IMR-90 (cell line): Measurements from ENCODE around the gene SLC26A8. TPM values are rescaled to one million over a fixed set of nuclear protein-coding genes. Genes with fewer than 3 reads are reported as not detected.

Experiments used
- ATAC-seq: fragments of 200-7000 bp; cut with Tn5 transposase; 2 replicates; pipeline ENCODE4 v1.9.1; 2020; ENCODE audit warnings: low read depth, mild to moderate bottlenecking, moderate library complexity
- BruUV-seq: library from RNA; stranded (reverse); fragments of 400-500 nt; replicated peaks from 2 replicates; lab custom pipeline; 2021; lab: Mats Ljungman, UMichigan
- CTCF ChIA-PET: fragments of 300-600 bp; formaldehyde crosslinking; extraction: SDS; loops from one replicate; lab custom pipeline; 2021; ENCODE audit warnings: antibody characterized with exemption; lab: Yijun Ruan, JAX
- POLR2A ChIA-PET: fragments of 300-600 bp; sonication (Branson Sonifier 250); formaldehyde crosslinking; loops from one replicate; lab custom pipeline; 2022; ENCODE audit warnings: antibody characterized with exemption; ENCODE audit not compliant: unreplicated experiment; lab: Charles Lee
- DNase-seq: peaks from one replicate; pipeline ENCODE4 v3.0.0; 2013
- H2AFZ ChIP-seq: replicated peaks from 2 replicates; pipeline ENCODE3; 2013; ENCODE audit warnings: low read length, mild to moderate bottlenecking; ENCODE audit not compliant: poor library complexity
- H2AK5ac ChIP-seq: 2 replicates; pipeline ENCODE4 v1.6.1; 2013; ENCODE audit warnings: low read depth, low read length, inconsistent platforms
- H2AK9ac ChIP-seq: replicated peaks from 2 replicates; pipeline ENCODE3; 2013; ENCODE audit warnings: mild to moderate bottlenecking, low read depth, low read length, moderate library complexity; ENCODE audit not compliant: poor library complexity
- H2BK120ac ChIP-seq: 2 replicates; pipeline ENCODE4 v1.6.1; 2013; ENCODE audit warnings: low read depth, low read length, inconsistent platforms
- H2BK15ac ChIP-seq: 3 replicates; pipeline ENCODE4 v1.6.1; 2013; ENCODE audit warnings: low read depth, low read length, inconsistent platforms
- H2BK20ac ChIP-seq: 2 replicates; pipeline ENCODE4 v1.6.1; 2013; ENCODE audit warnings: low read depth, mild to moderate bottlenecking, inconsistent platforms, low read length, moderate library complexity
- H2BK5ac ChIP-seq: 2 replicates; pipeline ENCODE4 v1.6.1; 2013; ENCODE audit warnings: mild to moderate bottlenecking, low read depth, low read length, inconsistent platforms; ENCODE audit not compliant: poor library complexity, severe bottlenecking
- H3K14ac ChIP-seq: replicated peaks from 2 replicates; pipeline ENCODE4 v1.6.1; 2013; ENCODE audit warnings: low read depth, low read length, inconsistent platforms
- H3K18ac ChIP-seq: 2 replicates; pipeline ENCODE4 v1.6.1; 2013; ENCODE audit warnings: low read depth, low read length, control low read depth
- H3K23ac ChIP-seq: 2 replicates; pipeline ENCODE4 v1.6.1; 2013; ENCODE audit warnings: low read depth, low read length, inconsistent platforms
- H3K27ac ChIP-seq: 2 replicates; pipeline ENCODE4 v1.5.1; 2013; ENCODE audit warnings: mild to moderate bottlenecking, control low read depth, low read length; ENCODE audit not compliant: insufficient read depth
- H3K27me3 ChIP-seq: 2 replicates; pipeline ENCODE4 v1.6.1; 2013; ENCODE audit warnings: low read length; ENCODE audit not compliant: control insufficient read depth, insufficient read depth
- H3K36me3 ChIP-seq: 2 replicates; pipeline ENCODE4 v1.6.1; 2013; ENCODE audit warnings: low read length, mixed read lengths; ENCODE audit not compliant: control insufficient read depth, insufficient read depth
- H3K4ac ChIP-seq: 2 replicates; pipeline ENCODE4 v1.6.1; 2013; ENCODE audit warnings: low read depth, low read length, inconsistent platforms
- H3K4me1 ChIP-seq: 2 replicates; pipeline ENCODE4 v1.6.1; 2013; ENCODE audit warnings: low read length, mixed read lengths; ENCODE audit not compliant: control insufficient read depth, insufficient read depth
- H3K4me2 ChIP-seq: 2 replicates; pipeline ENCODE4 v1.6.1; 2013; ENCODE audit warnings: low read depth, mild to moderate bottlenecking, control low read depth, low read length, moderate library complexity
- H3K4me3 ChIP-seq: 2 replicates; pipeline ENCODE4 v1.5.1; 2013; ENCODE audit warnings: low read depth, mild to moderate bottlenecking, control low read depth, low read length, moderate library complexity; ENCODE audit not compliant: insufficient read depth
- H3K56ac ChIP-seq: 2 replicates; pipeline ENCODE4 v1.6.1; 2013; ENCODE audit warnings: low read length, inconsistent platforms; ENCODE audit not compliant: insufficient read depth; ENCODE audit errors: extremely low read depth
- H3K79me1 ChIP-seq, 2 experiments: 2 replicates each; pipeline ENCODE4 v1.6.1; 2013; ENCODE audit warnings: low read length in 2 of 2, inconsistent platforms in 1 of 2, low read depth in 1 of 2
- H3K9ac ChIP-seq: 2 replicates; pipeline ENCODE4 v1.6.1; 2013; ENCODE audit warnings: low read depth, low read length, control low read depth
- H3K9me1 ChIP-seq: 2 replicates; pipeline ENCODE4 v1.6.1; 2013; ENCODE audit warnings: low read length, inconsistent platforms; ENCODE audit not compliant: insufficient read depth
- H3K9me3 ChIP-seq: 2 replicates; pipeline ENCODE4 v1.6.1; 2013; ENCODE audit warnings: low read length; ENCODE audit not compliant: control insufficient read depth, insufficient read depth
- H4K20me1 ChIP-seq: 2 replicates; pipeline ENCODE4 v1.6.1; 2013; ENCODE audit warnings: low read length, inconsistent platforms; ENCODE audit not compliant: insufficient read depth
- H4K5ac ChIP-seq: 2 replicates; pipeline ENCODE4 v1.6.1; 2013; ENCODE audit warnings: mild to moderate bottlenecking, low read depth, low read length, control low read depth
- H4K8ac ChIP-seq, 2 experiments: 2 replicates each; pipeline ENCODE4 v1.6.1; 2013; ENCODE audit warnings: low read depth in 2 of 2, low read length in 2 of 2, control low read depth in 1 of 2, inconsistent platforms in 1 of 2
- H4K91ac ChIP-seq: 2 replicates; pipeline ENCODE4 v1.6.1; 2013; ENCODE audit warnings: low read depth, low read length, inconsistent platforms; ENCODE audit not compliant: insufficient read depth
- BHLHE40 ChIP-seq: fragments of 150-350 bp; IDR thresholded peaks from 2 replicates; pipeline ENCODE4 v1.6.1; 2016; ENCODE audit warnings: mild to moderate bottlenecking, low read depth, low read length
- CEBPB ChIP-seq: IDR thresholded peaks from 2 replicates; pipeline ENCODE4 v1.6.1; 2012; ENCODE audit warnings: low read depth, low read length, improper control_type of control experiment
- CHD1 ChIP-seq: IDR thresholded peaks from 2 replicates; pipeline ENCODE4 v1.6.1; 2012; ENCODE audit warnings: low read depth, low read length, improper control_type of control experiment
- FOS ChIP-seq: fragments of 150-350 bp; IDR thresholded peaks from 2 replicates; pipeline ENCODE4 v1.6.1; 2016; ENCODE audit warnings: low read depth, low read length
- MAFK ChIP-seq: IDR thresholded peaks from 2 replicates; pipeline ENCODE4 v1.6.1; 2012; ENCODE audit warnings: low read depth, low read length, improper control_type of control experiment
- MAZ ChIP-seq: IDR thresholded peaks from 2 replicates; pipeline ENCODE4 v1.6.1; 2012; ENCODE audit warnings: low read depth, mild to moderate bottlenecking, low read length, improper control_type of control experiment, moderate library complexity, borderline replicate concordance
- MXI1 ChIP-seq: IDR thresholded peaks from 2 replicates; pipeline ENCODE4 v1.6.1; 2012; ENCODE audit warnings: low read depth, mild to moderate bottlenecking, low read length, moderate library complexity, borderline replicate concordance
- NFE2L2 ChIP-seq: fragments of 150-350 bp; IDR thresholded peaks from 2 replicates; pipeline ENCODE4 v1.6.1; 2016; ENCODE audit warnings: low read depth, mild to moderate bottlenecking, low read length
- POLR2A ChIP-seq: IDR thresholded peaks from 2 replicates; pipeline ENCODE4 v1.6.1; 2012; ENCODE audit warnings: mild to moderate bottlenecking, low read depth, low read length
- RCOR1 ChIP-seq: IDR thresholded peaks from 2 replicates; pipeline ENCODE4 v1.6.1; 2012; ENCODE audit warnings: mild to moderate bottlenecking, low read length, improper control_type of control experiment; ENCODE audit not compliant: insufficient replicate concordance
- RFX5 ChIP-seq: IDR thresholded peaks from 2 replicates; pipeline ENCODE4 v1.8.0; 2012; ENCODE audit warnings: low read depth, mild to moderate bottlenecking, low read length, moderate library complexity
- SMC3 ChIP-seq: fragments of 150-350 bp; IDR thresholded peaks from 2 replicates; pipeline ENCODE4 v1.6.1; 2016; ENCODE audit warnings: low read depth, mild to moderate bottlenecking, antibody characterized with exemption, low read length, moderate library complexity
- USF2 ChIP-seq: fragments of 150-350 bp; IDR thresholded peaks from 2 replicates; pipeline ENCODE4 v1.6.1; 2017; ENCODE audit warnings: mild to moderate bottlenecking, antibody characterized with exemption, low read length, low read depth
- WGBS, 2 experiments: methylation state at CpG; one replicate each; pipeline versions ENCODE4 v1.1.5 to v1.1.7; 2013; ENCODE audit warnings: missing lambda C conversion rate in 2 of 2; ENCODE audit not compliant: insufficient read length in 1 of 2; ENCODE audit errors: extremely low coverage in 2 of 2; 5-methylcytosine and 5-hydroxymethylcytosine counted together
- dilution Hi-C: fragments of 300-500 bp; cut with HindIII; formaldehyde crosslinking; loops from one replicate; pipeline ENCODE4 v1.14.3; 2018; ENCODE audit warnings: low sequenced_read_pairs; ENCODE audit not compliant: unreplicated experiment
- in situ Hi-C: fragments of 300-500 bp; cut with MboI; formaldehyde crosslinking; loops from 3 replicates; pipeline ENCODE4 v1.14.3; 2019; ENCODE audit warnings: low sequenced_read_pairs, inconsistent platforms, mixed read lengths
- intact Hi-C: fragments of 100-400 bp; cut with micrococcal nuclease; formaldehyde crosslinking; loops from 2 replicates; pipeline ENCODE4 v1.10.0; 2022
- polyA plus RNA-seq, 3 experiments: library from polyadenylated mRNA; depleted of rRNA; stranded (reverse); fragments of >200 nt; gene quantifications; 2 replicates each; pipeline ENCODE4 v1.2.3, GENCODE V29; 2012; ENCODE audit warnings: low replicate concordance in 1 of 3
- total RNA-seq: library from RNA; depleted of rRNA; stranded (reverse); fragments of >200 nt; gene quantifications from 2 replicates; pipeline ENCODE4 v1.2.3, GENCODE V29; 2012
- TF ChIP-seq, protein P1 (sequence below): conservative IDR thresholded peaks from 2 replicates; pipeline ENCODE4 v1.5.1; 2012; ENCODE audit warnings: mild to moderate bottlenecking, low read depth, low read length, improper control_type of control experiment
- TF ChIP-seq, protein P2 (sequence below): fragments of 150-350 bp; IDR thresholded peaks from 2 replicates; pipeline ENCODE4 v1.6.1; 2016; ENCODE audit warnings: low read depth, mild to moderate bottlenecking, low read length, moderate library complexity, borderline replicate concordance

Gene SLC26A8
- total and polyA plus RNA-seq, 2 of the 4 experiments (the other 2 are of a cell fraction), result 0.07 TPM; not detected in 1

DNA sequence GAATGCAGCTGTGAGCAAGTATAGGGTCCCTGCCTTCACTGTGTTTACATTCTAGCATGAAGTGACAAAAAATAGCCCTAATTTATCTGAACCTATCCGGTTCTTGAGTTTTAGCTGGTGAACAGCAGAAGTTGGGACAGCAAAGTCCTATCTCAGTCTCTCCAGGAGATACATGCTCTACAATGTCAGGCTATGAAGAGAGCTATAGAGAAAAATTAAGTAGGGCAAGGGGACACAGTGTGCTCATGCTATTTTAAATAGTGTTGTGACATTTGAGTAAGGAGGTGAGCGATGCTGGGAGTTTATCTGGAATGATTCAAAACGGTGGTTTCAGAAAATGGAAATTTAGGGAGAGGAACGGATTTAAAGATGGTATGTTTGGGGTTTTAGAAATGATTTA is 124.0 kb downstream of the SLC26A8 start:
- H4K20me1 ChIP-seq, result peaks cover 21% of the 10 kb centered on the region

More for the DNA sequence above, 124.0 kb downstream of the SLC26A8 start:
- H2BK15ac ChIP-seq, result no peak overlapping the region
- H3K4me2 ChIP-seq, result no peak overlapping the region
- H3K9ac ChIP-seq, result no peak overlapping the region
- no peak overlapping the region for H3K4me3 ChIP-seq
- no peak overlapping the region for H4K5ac ChIP-seq
- H2BK5ac ChIP-seq, result no peak overlapping the region
- H3K18ac ChIP-seq, result no peak overlapping the region
- no peak overlapping the region for H2AK9ac ChIP-seq
- intact Hi-C loops, result no loop called here
- 100% methylated on average over 1 of the region's 4 CpGs; no CpG with 5 or more reads in 1 of the 2 experiments for WGBS, 2 experiments
- no peak overlapping the region for H4K8ac ChIP-seq
- in situ Hi-C loops, result no loop called here
- H3K4me1 ChIP-seq, result no peaks in the 10 kb centered on the region
- peaks cover 6% of the 10 kb centered on the region; the same call in 1 of the 2 replicates for H3K36me3 ChIP-seq
- no peaks in the 10 kb centered on the region for H3K27me3 ChIP-seq
- no peak overlapping the region for H3K23ac ChIP-seq
- no peak for TF ChIP-seq MXI1
- no peak for TF ChIP-seq BHLHE40
- no peak for TF ChIP-seq SMC3
- TF ChIP-seq CHD1, result no peak
- no peak for TF ChIP-seq MAFK
- TF ChIP-seq USF2, result no peak
- TF ChIP-seq NFE2L2, result no peak
- TF ChIP-seq MAZ, result no peak
- TF ChIP-seq RCOR1, result no peak
- TF ChIP-seq, protein P1, sequence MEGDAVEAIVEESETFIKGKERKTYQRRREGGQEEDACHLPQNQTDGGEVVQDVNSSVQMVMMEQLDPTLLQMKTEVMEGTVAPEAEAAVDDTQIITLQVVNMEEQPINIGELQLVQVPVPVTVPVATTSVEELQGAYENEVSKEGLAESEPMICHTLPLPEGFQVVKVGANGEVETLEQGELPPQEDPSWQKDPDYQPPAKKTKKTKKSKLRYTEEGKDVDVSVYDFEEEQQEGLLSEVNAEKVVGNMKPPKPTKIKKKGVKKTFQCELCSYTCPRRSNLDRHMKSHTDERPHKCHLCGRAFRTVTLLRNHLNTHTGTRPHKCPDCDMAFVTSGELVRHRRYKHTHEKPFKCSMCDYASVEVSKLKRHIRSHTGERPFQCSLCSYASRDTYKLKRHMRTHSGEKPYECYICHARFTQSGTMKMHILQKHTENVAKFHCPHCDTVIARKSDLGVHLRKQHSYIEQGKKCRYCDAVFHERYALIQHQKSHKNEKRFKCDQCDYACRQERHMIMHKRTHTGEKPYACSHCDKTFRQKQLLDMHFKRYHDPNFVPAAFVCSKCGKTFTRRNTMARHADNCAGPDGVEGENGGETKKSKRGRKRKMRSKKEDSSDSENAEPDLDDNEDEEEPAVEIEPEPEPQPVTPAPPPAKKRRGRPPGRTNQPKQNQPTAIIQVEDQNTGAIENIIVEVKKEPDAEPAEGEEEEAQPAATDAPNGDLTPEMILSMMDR, result no peak
- no peak for TF ChIP-seq POLR2A
- TF ChIP-seq, protein P2, sequence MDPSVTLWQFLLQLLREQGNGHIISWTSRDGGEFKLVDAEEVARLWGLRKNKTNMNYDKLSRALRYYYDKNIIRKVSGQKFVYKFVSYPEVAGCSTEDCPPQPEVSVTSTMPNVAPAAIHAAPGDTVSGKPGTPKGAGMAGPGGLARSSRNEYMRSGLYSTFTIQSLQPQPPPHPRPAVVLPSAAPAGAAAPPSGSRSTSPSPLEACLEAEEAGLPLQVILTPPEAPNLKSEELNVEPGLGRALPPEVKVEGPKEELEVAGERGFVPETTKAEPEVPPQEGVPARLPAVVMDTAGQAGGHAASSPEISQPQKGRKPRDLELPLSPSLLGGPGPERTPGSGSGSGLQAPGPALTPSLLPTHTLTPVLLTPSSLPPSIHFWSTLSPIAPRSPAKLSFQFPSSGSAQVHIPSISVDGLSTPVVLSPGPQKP, result no peak
- no peak for TF ChIP-seq FOS
- TF ChIP-seq CEBPB, result no peak
- TF ChIP-seq RFX5, result no peak
- H2BK120ac ChIP-seq, result no peak overlapping the region
- POLR2A ChIA-PET, result no interaction called here
- H4K91ac ChIP-seq, result no peak overlapping the region
- no peak overlapping the region for H3K56ac ChIP-seq
- H3K14ac ChIP-seq, result no peak overlapping the region
- CTCF ChIA-PET, result no interaction called here
- BruUV-seq, result no TSS peak
- ATAC-seq, result no peak
- H3K27ac ChIP-seq, result no peak overlapping the region
- peaks cover 3% of the 10 kb centered on the region; the same call in 1 of the 2 replicates for H3K9me1 ChIP-seq
- DNase-seq, result no peak
- dilution Hi-C loops, result no loop called here
- no peak overlapping the region for H2AFZ ChIP-seq
- no peak overlapping the region for H2BK20ac ChIP-seq
- peaks cover 52 to 67% of the 10 kb centered on the region in 2 experiments for H3K79me1 ChIP-seq
- no peak overlapping the region for H3K4ac ChIP-seq
- H2AK5ac ChIP-seq, result no peak overlapping the region
- H3K9me3 ChIP-seq, result no peaks in the 10 kb centered on the region
